Fibroblast of skin of right biceps (primary cell): ENCODE data around the gene EIF2S3B.

Source experiments
- DNase-seq: peaks from one replicate; pipeline ENCODE4 v3.0.0-alpha.2; 2013

EIF2S3B gene

GRCh38 chr12:10554756-10555481, 49.2 kb downstream of the EIF2S3B start:
- no peak for DNase-seq

GRCh38 chr12:10557329-10557728, 51.6 kb downstream of the EIF2S3B start:
- DNase-seq = no peak

- no peak for DNase-seq
Observed at GRCh38 chr12:10557766-10558165, 52.1 kb downstream of the EIF2S3B start.
